A673 (cell line): Measurements from ENCODE around the gene C3AR1. TPM values are rescaled to one million over a fixed set of nuclear protein-coding genes. Genes with fewer than 3 reads are reported as not detected.
"Not testable (repeated sequence)": the region's sequence is repeated elsewhere in the genome, so short reads cannot be mapped to it uniquely, and the experiment has no call there.

Experiments
- BruUV-seq: library from RNA; stranded (reverse); fragments of 400-500 nt; replicated peaks from 2 replicates; lab custom pipeline; 2021; lab: Mats Ljungman, UMichigan
- CTCF ChIA-PET: fragments of 300-600 bp; sonication (Branson Sonifier 250); formaldehyde crosslinking; loops from one replicate; lab custom pipeline; 2022; ENCODE audit warnings: antibody characterized with exemption; lab: Charles Lee
- POLR2A ChIA-PET: fragments of 300-600 bp; sonication (Branson Sonifier 250); formaldehyde crosslinking; loops from one replicate; lab custom pipeline; 2022; ENCODE audit warnings: antibody characterized with exemption; ENCODE audit not compliant: low non-redundant PET; lab: Charles Lee
- DNase-seq: peaks from one replicate; pipeline ENCODE4 v3.0.0-alpha.2; 2015; ENCODE audit warnings: low spot score
- H3K27ac ChIP-seq: fragments of 200-600 bp; sonication (generic); 2 replicates; pipeline ENCODE4 v1.5.1; 2016; ENCODE audit warnings: mixed run types, low read depth, mild to moderate bottlenecking, mixed read lengths, antibody characterized with exemption, low read length; ENCODE audit not compliant: poor library complexity, severe bottlenecking
- H3K27me3 ChIP-seq: fragments of 200-600 bp; sonication (generic); replicated peaks from 2 replicates; pipeline ENCODE4 v1.6.1; 2017; ENCODE audit warnings: mixed run types, low read depth, mild to moderate bottlenecking, mixed read lengths, antibody characterized with exemption, low read length; ENCODE audit not compliant: insufficient read depth, poor library complexity
- H3K36me3 ChIP-seq: fragments of 200-600 bp; sonication (generic); 2 replicates; pipeline ENCODE4 v1.6.1; 2016; ENCODE audit warnings: mixed run types, mild to moderate bottlenecking, mixed read lengths, antibody characterized with exemption, low read length; ENCODE audit not compliant: insufficient read depth, poor library complexity, severe bottlenecking
- H3K4me1 ChIP-seq: fragments of 200-600 bp; sonication (generic); 2 replicates; pipeline ENCODE4 v1.6.1; 2017; ENCODE audit warnings: mixed run types, mild to moderate bottlenecking, mixed read lengths, antibody characterized with exemption, low read length; ENCODE audit not compliant: insufficient read depth, poor library complexity, severe bottlenecking
- H3K4me3 ChIP-seq: fragments of 200-600 bp; sonication (generic); 2 replicates; pipeline ENCODE4 v1.5.1; 2016; ENCODE audit warnings: low read depth, mixed run types, mild to moderate bottlenecking, mixed read lengths, low read length; ENCODE audit not compliant: poor library complexity, severe bottlenecking
- H3K9me3 ChIP-seq: fragments of 200-600 bp; sonication (generic); 2 replicates; pipeline ENCODE4 v1.6.1; 2016; ENCODE audit warnings: mixed run types, low read depth, mild to moderate bottlenecking, mixed read lengths, antibody characterized with exemption, low read length; ENCODE audit not compliant: poor library complexity, severe bottlenecking
- EZH2 ChIP-seq: fragments of 200-600 bp; sonication (generic); IDR thresholded peaks from 2 replicates; pipeline ENCODE4 v1.6.1; 2017; ENCODE audit warnings: borderline replicate concordance, low read depth, mild to moderate bottlenecking, mixed read lengths, antibody characterized with exemption, low read length; ENCODE audit not compliant: poor library complexity, severe bottlenecking
- intact Hi-C: fragments of 100-400 bp; cut with micrococcal nuclease; formaldehyde crosslinking; loops from one replicate; pipeline ENCODE4 v1.10.0; 2022; ENCODE audit not compliant: unreplicated experiment
- total RNA-seq: library from RNA; stranded (reverse); gene quantifications from 2 replicates; pipeline ENCODE4 v1.2.3, GENCODE V29; 2021
- TF ChIP-seq, protein P1 (sequence below): fragments of 300-800, 200-600 bp; sonication (generic); conservative IDR thresholded peaks from 2 replicates; pipeline ENCODE4 v1.5.1; 2017; ENCODE audit warnings: low read depth, mild to moderate bottlenecking, antibody characterized with exemption, low read length, moderate library complexity, mixed read lengths

C3AR1 gene
- total RNA-seq, 1 experiment from 2014 or later = 3.5 TPM

DNA sequence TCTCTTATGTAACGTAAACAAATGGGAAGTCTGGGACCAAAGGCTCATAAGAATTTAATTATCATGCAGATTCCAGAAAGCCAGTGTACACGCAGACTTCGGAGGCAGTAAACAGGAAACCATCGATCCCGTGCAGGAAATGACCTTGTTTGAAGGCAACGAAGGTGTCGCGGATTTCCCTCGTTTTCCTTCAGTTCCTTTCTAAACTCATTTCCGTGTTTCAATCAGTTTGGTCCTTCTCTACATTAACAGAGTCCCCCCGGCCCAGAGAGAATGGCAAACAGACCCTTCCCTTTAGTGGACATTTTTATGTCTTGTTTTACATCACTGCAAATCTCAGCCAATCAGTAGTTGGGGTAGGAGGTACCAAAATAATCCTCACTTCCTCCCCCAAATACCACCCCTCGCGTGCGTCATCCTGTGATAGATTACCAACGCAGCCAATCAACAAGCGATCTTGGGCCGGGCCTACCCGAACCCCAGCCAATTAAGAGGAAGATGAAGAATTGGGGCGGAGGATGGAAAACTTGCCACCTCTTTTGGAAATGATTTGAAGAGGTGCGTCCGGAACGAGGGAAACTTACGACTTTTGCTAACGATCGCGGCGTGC is 39.8 kb downstream of the C3AR1 start:
- no peaks in the 10 kb centered on the region for H3K4me1 ChIP-seq
- ChIA-PET CTCF (no interaction called here), POLR2A (interaction anchor here (0.6 kb wide), 1 partner anchor 53 kb away, joined by 7 read pairs; no protein-coding TSS in a partner anchor)
- no peaks in the 10 kb centered on the region for H3K9me3 ChIP-seq
- TF ChIP-seq, protein P1, sequence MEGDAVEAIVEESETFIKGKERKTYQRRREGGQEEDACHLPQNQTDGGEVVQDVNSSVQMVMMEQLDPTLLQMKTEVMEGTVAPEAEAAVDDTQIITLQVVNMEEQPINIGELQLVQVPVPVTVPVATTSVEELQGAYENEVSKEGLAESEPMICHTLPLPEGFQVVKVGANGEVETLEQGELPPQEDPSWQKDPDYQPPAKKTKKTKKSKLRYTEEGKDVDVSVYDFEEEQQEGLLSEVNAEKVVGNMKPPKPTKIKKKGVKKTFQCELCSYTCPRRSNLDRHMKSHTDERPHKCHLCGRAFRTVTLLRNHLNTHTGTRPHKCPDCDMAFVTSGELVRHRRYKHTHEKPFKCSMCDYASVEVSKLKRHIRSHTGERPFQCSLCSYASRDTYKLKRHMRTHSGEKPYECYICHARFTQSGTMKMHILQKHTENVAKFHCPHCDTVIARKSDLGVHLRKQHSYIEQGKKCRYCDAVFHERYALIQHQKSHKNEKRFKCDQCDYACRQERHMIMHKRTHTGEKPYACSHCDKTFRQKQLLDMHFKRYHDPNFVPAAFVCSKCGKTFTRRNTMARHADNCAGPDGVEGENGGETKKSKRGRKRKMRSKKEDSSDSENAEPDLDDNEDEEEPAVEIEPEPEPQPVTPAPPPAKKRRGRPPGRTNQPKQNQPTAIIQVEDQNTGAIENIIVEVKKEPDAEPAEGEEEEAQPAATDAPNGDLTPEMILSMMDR = no peak
- TF ChIP-seq EZH2 = no peak
- peak overlapping the region; percentile 53 for H3K4me3 ChIP-seq
- intact Hi-C loops = no loop called here
- BruUV-seq = no TSS peak
- H3K27ac ChIP-seq = peak overlapping the region; percentile 99
- no peaks in the 10 kb centered on the region for H3K36me3 ChIP-seq
- H3K27me3 ChIP-seq = no peaks in the 10 kb centered on the region
- DNase-seq = peak; percentile 100

DNA sequence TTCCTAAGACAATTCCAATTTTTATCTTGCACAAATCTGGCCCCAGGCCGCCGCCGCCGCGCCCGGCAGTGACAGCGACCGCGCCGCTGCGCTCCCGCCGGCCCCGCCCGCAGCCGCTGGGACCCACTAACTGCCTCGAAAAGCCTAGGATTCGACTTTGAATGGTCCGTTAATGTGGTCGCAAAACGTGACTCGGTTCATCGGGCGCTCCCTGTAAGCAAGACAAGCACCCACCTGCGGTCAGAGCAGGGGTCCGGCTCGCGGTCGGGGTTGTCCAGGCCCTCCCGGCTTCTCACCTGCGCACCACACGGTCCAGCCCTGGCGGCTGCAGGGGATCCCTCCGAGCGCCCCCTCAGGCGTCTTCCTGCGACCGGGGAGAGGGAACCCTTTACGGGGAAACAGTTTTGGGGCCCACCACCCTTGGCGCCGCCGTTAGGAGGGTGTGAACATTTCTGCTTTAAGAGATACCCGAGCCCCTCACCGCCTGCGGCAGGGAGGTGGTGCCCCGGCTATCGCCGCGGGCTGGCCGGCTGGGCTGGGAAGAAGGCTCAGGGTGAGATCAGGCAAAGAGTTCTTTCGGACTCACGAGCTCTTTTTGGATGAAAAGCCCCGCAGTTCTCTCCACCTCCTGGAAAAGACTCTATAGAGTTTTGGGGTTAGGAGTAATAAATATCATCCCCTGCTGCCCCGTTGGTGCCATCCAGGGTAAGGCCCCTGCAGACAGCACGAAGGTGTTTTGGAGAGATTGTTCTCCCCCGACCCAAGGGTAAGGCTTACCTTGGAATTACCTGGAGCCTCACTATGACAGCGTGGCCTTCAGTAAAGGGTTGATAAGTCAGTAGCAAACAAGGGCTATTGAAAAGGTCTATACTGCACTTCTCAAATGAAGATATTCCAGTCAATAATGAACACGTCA is 47.2 kb downstream of the C3AR1 start:
- Histone ChIP-seq H3K27me3 (peaks cover 9% of the 10 kb centered on the region), H3K9me3 (no peaks in the 10 kb centered on the region), H3K27ac (no peak overlapping the region), H3K4me3 (peak overlapping the region; percentile 45), H3K4me1 (no peaks in the 10 kb centered on the region), H3K36me3 (no peaks in the 10 kb centered on the region)
- TF ChIP-seq EZH2 = no peak
- TF ChIP-seq, protein P1 = 0 out of 2 replicates have a peak, but pooled peaks have one; percentile 18
- POLR2A ChIA-PET = no interaction called here
- CTCF ChIA-PET = interaction anchor here (0.5 to 0.6 kb wide), 2 partner anchors 22 to 86 kb away, joined by 3 read pairs; no protein-coding TSS in a partner anchor
- intact Hi-C loops = no loop called here
- no TSS peak for BruUV-seq
- DNase-seq = peak; percentile 73

DNA sequence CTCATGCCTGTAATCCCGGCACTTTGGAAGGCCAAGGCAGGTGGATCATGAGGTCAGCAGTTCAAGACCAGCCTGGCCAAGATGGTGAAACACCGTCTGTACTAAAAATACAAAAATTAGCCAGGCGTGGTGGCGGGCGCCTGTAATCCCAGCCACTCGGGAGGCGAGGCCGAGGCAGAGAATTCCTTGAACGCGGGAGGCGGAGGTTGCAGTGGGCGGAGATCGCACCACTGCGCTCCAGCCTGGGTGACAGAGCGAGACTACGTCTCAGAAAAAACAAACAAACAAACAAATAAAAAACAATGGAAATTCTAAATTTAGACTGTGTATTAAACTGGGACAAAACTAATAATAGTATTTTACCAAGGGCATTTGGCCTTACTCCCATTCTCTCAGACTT is 47.9 kb downstream of the C3AR1 start:
- H3K27me3 ChIP-seq, H3K4me1 ChIP-seq, CTCF ChIA-PET, H3K9me3 ChIP-seq, intact Hi-C loops, DNase-seq, H3K36me3 ChIP-seq, POLR2A ChIA-PET, H3K27ac ChIP-seq, BruUV-seq: not testable (repeated sequence)
- H3K4me3 ChIP-seq = peak overlapping the region; percentile 45
